Stimulated activated CD8-positive, alpha-beta memory T cell treated with anti-CD3 and anti-CD28 coated beads, Interleukin-4, amount 100 ng/mL, for 1 hour (primary cell): ENCODE measurements around the gene RETSAT.
"Not testable (repeated sequence)": the region's sequence is repeated elsewhere in the genome, so short reads cannot be mapped to it uniquely, and the experiment has no call there.

Source experiments
- DNase-seq, 2 donors: peaks; one replicate each; pipeline ENCODE4 v3.0.0-alpha.2; 2020; ENCODE audit warnings: low read depth in 2 of 2, low spot score in 1 of 2

Gene RETSAT

DNA sequence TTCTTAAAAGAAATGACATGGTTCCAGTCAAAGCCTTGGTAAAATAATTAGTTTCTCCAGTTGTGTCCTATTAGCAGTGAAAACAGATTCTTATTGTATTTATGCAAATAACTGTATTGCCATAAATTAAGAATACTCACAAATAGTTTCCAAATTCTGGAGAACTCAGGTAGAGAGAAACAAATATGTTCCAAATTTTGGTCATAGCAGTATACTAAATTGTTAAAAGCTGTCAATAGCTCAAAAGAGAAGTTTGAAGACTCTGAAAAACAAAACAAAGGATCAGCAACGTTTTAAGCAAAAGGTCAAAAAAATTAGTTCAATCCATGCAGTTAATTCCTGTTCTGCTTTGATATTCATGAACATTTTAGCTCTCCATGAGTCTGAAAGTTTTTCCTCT, 25.7 kb upstream of the RETSAT start:
- no peak for DNase-seq

DNA sequence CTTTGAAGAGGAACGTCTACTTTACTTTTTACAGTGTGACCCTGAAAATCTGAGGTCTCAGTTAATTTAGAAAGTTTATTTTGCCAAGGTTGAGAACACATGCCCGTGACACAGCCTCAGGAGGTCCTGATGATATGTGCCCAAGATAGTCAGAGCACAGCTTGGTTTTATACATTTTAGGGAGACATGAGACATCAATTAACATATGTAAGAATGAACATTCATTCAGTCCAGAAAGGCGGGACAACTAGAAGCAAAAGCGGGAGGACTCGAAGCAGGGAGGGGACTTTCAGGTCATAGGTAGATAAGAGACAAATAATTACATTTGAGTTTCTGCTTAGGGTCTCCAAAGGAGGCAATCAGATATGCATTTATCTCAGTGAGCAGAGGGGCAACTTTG, 23.9 kb upstream of the RETSAT start:
- no peak for DNase-seq

- DNase-seq: no peak
These were observed 22.8 kb upstream of the RETSAT start for GRCh38 chr2:85377083-85377482.

- no peak for DNase-seq
These were observed 22.1 kb upstream of the RETSAT start for GRCh38 chr2:85376291-85377065.

GRCh38 chr2:85371045-85371444, 16.7 kb upstream of the RETSAT start:
- DNase-seq: no peak

DNA sequence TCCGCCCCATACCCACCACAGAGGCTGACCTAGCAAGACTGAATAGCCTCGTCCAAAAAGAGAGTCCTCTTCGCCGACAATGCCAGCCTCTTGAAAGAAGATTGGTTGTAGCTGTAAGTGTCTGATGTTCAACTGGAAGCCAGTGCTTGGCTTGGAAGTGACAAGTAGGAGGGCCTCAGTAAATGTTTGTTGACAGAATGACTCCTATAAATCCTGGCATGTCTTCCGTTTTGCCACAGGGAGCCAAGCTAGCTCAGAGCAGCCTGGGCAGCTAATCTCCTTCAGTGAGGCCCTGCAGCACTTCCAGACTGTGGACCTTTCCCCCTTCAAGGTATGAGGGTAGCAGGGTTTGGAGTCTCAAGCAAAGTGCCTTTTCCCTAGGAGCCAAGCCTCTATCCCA, 15.2 kb upstream of the RETSAT start:
- no peak for DNase-seq

DNA sequence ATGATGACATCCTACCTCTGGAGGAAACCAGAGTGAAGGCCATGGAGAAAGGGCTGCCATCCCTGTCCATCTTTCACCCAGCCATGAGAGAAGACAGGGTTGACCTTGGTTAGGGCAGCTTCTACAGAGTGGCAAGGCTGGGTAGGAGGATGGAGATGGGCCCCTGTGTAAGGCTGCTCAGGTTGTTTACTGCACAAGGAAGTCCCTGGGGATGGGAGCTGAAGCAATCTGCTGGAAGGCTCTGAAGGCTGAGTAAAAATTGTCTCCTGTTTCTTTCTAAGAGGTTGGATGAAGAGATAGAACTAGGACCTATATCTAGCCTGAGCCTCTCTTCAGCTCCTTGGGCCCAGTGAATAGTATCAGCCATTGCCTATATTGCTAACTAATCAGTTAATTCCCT, 14.6 kb upstream of the RETSAT start:
- DNase-seq: no peak

DNA sequence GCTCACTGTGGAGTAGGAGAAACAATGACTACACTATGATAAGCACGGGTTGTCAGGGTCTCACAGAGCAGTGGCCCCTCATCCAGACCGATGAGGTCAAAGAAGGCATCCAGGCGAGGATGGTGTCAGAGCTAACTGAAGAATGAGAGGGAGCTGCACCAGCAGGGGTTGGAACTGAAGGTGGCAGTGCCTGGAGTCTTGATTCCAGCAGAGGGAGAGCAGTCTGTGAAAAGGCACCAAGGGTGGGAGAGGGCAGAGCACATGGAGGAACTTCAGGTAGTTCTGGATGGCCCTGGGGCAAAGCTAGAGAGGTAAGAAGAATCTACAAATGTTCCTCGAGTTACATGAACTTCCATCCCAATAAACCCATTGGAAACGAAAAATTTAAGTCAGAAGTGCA, 12.9 kb upstream of the RETSAT start:
- DNase-seq: no peak

DNA sequence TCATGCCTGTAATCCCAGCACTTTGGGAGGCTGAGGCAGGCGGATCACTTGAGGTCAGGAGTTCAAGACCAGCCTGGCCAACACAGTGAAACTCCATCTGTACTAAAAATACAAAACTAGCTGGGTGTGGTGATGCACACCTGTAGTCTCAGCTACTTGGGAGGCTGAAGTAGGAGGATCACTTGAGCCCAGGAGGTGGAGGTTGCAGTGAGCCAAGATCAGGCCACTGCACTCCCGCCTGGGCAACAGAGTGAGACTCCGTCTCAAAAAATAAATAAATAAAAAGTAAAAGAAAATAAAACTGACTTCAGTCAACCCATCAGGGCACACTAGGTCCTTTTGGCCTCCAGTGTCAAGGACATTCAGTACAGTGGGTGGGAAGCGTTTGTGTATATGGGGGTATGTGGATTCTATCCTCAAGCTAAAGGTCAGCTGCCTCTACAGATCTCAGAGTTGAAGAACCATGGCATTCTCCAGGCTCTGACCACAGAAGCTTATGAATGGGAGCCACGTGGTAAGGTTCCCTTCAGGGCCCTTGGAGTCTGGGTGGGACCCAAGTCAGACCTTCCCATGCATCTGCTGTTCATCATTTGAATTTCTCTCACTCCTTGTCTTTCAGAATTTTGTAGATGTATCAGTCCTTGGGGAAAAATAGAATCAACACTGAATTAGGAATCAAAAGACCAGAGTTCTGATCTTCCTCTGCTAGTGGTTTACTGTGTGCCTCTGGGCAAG, 8.5 kb upstream of the RETSAT start:
- DNase-seq: not testable (repeated sequence)

GRCh38 chr2:85357736-85358135, 3.4 kb upstream of the RETSAT start:
- no peak for DNase-seq

- DNase-seq: no peak
These were observed 1.9 kb upstream of the RETSAT start for GRCh38 chr2:85356186-85356585.

- DNase-seq: no peak
These were observed 1.2 kb upstream of the RETSAT start for GRCh38 chr2:85355521-85355920.

DNA sequence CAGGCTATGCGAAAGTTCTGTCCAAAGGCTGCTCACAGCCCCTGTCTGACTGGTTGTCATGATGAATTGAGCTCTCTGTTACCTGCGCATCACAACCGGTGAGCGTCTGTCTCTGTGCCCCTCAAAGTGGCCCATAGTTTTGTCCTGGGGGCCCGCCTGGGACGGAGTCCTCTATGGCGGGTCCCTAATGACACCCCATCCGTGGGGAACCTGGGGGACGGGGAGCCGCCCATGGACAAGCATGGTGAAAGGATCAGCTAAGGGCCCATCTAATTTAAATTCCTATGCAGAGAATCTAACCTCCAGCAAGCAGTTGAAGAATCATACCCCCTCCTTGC, 714 bp upstream of the RETSAT start:
- no peak for DNase-seq

- no peak for DNase-seq
These were observed 447 bp downstream of the RETSAT start for GRCh38 chr2:85353876-85354285.

DNA sequence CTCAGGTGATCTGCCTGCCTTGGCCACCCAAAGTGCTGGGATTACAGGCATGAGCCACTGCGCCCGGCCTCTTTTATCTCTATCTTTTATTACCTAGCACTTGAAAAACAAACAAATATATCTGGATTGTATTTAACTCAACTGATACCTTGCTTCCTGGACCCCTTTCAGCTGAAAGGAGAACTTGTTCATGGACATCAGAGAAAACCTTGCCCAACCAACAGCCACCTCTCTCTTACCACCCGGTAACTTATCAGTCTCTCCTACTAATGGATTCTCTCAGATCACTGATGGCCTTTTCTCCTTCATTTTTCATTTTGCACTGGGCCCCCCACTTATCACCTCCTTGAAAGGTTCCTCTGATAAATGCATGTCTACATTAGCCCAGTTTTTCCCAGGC, 6.7 kb downstream of the RETSAT start:
- DNase-seq: no peak

- no peak for DNase-seq
These were observed 9.9 kb downstream of the RETSAT start for GRCh38 chr2:85344356-85344954.

DNA sequence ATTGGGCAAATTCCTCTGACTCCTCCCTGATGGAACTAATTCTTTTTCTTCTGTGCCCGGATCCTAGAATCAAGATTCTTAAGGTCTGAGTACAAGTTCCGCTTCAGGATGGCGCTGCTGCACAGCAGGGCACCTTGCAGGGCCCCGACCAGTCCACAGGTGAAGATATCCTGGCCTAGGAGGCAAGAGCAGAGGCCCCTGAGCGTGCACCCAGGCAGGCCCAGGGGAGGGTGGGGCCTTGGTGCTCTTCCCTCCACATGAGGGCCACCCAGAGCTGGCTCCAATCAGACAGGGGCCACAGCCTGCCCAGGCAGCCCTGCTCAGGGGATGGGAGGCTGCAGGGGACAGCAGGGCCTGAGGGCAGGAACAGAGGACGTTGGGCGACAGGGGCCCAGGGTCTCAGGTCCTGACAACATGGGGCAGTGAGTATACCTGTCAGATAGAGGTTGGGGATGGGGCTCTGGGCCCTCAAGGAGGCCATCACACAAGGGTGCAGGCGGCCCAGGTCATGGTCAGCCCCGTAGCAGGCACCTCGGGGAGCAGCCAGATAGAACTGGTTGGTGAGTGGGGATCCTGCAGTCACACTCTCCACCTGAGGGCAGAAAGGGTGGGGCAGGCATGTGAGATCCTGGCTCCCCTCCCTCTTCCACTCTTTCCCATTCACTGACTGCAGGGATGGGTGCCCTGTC, 11.0 kb downstream of the RETSAT start:
- DNase-seq: not testable (repeated sequence)

DNA sequence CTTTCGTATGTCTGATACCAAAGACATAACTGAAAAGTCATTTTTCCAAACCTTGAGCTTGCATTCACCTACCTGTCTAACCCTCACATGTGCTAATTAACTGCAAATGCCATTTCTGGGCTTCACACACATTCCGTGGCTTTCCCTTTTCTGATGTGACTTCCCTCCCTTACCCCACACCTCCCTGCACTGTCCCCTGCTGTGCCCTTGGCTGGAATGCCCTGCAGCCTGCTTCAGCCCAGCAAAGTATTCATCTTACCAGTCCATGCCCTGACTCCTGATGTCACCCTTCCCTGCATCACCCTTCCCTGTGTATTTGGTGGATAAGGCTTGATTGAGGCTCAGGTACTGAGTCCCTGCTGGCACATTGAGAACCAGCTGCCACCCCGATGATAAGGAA, 12.2 kb downstream of the RETSAT start:
- no peak for DNase-seq

GRCh38 chr2:85341269-85342029, 12.9 kb downstream of the RETSAT start:
- no peak for DNase-seq

- DNase-seq: no peak
These were observed 14.1 kb downstream of the RETSAT start for GRCh38 chr2:85340034-85340892.
